Measurements from ENCODE around the gene RPS19.
"Not testable (repeated sequence)": the region's sequence is repeated elsewhere in the genome, so short reads cannot be mapped to it uniquely, and the experiment has no call there.

RPS19 gene

GRCh38 chr19:41910240-41910991, 50.4 kb downstream of the RPS19 start:
- no peak for DNase-seq (ENCODE audit: insufficient read length, low spot score)
- FAIRE-seq, result peak; percentile 64
- TF ChIP-seq TAF1 (IDR thresholded peaks at IDR 0.05; ENCODE audit: low read depth, low read length), result no peak
- TF ChIP-seq POLR2AphosphoS5 (IDR thresholded peaks at IDR 0.05; ENCODE audit: low read depth, low read length), result no peak; the same call in none of the 2 replicates
- TF ChIP-seq POU2F2 (IDR thresholded peaks at IDR 0.05; ENCODE audit: low read depth, low read length), result no peak

- DNase-seq (ENCODE audit: insufficient read length, low spot score) (no peak), FAIRE-seq (no peak)
- no peak for TF ChIP-seq SPI1 (IDR thresholded peaks at IDR 0.05; ENCODE audit: low read depth, low read length)
- TF ChIP-seq PAX5 (IDR thresholded peaks at IDR 0.05; ENCODE audit: insufficient read depth, low read length, severe bottlenecking), result no peak
- TF ChIP-seq POLR2A (IDR thresholded peaks at IDR 0.05; ENCODE audit: low read depth, low read length), result no peak
- TF ChIP-seq POU2F2 (IDR thresholded peaks at IDR 0.05; ENCODE audit: low read depth, low read length), result no peak
- no peak for TF ChIP-seq POLR2AphosphoS5 (IDR thresholded peaks at IDR 0.05; ENCODE audit: low read depth, low read length)
- TF ChIP-seq TAF1 (IDR thresholded peaks at IDR 0.05; ENCODE audit: low read depth, low read length), result no peak
Measured at GRCh38 chr19:41910992-41911888, 51.2 kb downstream of the RPS19 start.

- no peak for FAIRE-seq
- DNase-seq (ENCODE audit: insufficient read length, low spot score), result no peak
- 0 out of 2 replicates have a peak, but pooled peaks have one; percentile 24 for TF ChIP-seq POLR2A (IDR thresholded peaks at IDR 0.05; ENCODE audit: low read depth, low read length)
- no peak for TF ChIP-seq POU2F2 (IDR thresholded peaks at IDR 0.05; ENCODE audit: low read depth, low read length)
- TF ChIP-seq PAX5 (IDR thresholded peaks at IDR 0.05; ENCODE audit: insufficient read depth, low read length, severe bottlenecking), result no peak
- TF ChIP-seq POLR2AphosphoS5 (IDR thresholded peaks at IDR 0.05; ENCODE audit: low read depth, low read length), result peak; percentile 34; the same call in 1 of the 2 replicates
Measured at GRCh38 chr19:41911889-41912731, 52.1 kb downstream of the RPS19 start.

- FAIRE-seq, result no peak
- DNase-seq (ENCODE audit: insufficient read length, low spot score), result no peak
- TF ChIP-seq POLR2AphosphoS5 (IDR thresholded peaks at IDR 0.05; ENCODE audit: low read depth, low read length) (no peak), POLR2A (IDR thresholded peaks at IDR 0.05; ENCODE audit: low read depth, low read length) (no peak), TAF1 (IDR thresholded peaks at IDR 0.05; ENCODE audit: low read depth, low read length) (no peak)
Measured at GRCh38 chr19:41912899-41913537, 53.0 kb downstream of the RPS19 start.

GRCh38 chr19:41913538-41914423, 53.7 kb downstream of the RPS19 start:
- TF ChIP-seq SPI1 (IDR thresholded peaks at IDR 0.05; ENCODE audit: low read depth, low read length), result no peak
- TF ChIP-seq POLR2AphosphoS5 (IDR thresholded peaks at IDR 0.05; ENCODE audit: low read depth, low read length), result no peak
- no peak for TF ChIP-seq TAF1 (IDR thresholded peaks at IDR 0.05; ENCODE audit: low read depth, low read length)
- no peak for TF ChIP-seq PAX5 (IDR thresholded peaks at IDR 0.05; ENCODE audit: insufficient read depth, low read length, severe bottlenecking)
- no peak for TF ChIP-seq POU2F2 (IDR thresholded peaks at IDR 0.05; ENCODE audit: low read depth, low read length)
- no peak for TF ChIP-seq POLR2A (IDR thresholded peaks at IDR 0.05; ENCODE audit: low read depth, low read length)
- DNase-seq (ENCODE audit: insufficient read length, low spot score), result no peak
- no peak for FAIRE-seq

GRCh38 chr19:41914424-41914834, 54.4 kb downstream of the RPS19 start:
- not testable (repeated sequence) for DNase-seq (ENCODE audit: insufficient read length, low spot score)
- FAIRE-seq, result peak; percentile 73

- DNase-seq (ENCODE audit: insufficient read length, low spot score), result no peak
- TF ChIP-seq POLR2A (IDR thresholded peaks at IDR 0.05; ENCODE audit: low read depth, low read length), result no peak
- no peak for TF ChIP-seq POLR2AphosphoS5 (IDR thresholded peaks at IDR 0.05; ENCODE audit: low read depth, low read length)
- TF ChIP-seq PAX5 (IDR thresholded peaks at IDR 0.05; ENCODE audit: insufficient read depth, low read length, severe bottlenecking), result no peak
- no peak for TF ChIP-seq SPI1 (IDR thresholded peaks at IDR 0.05; ENCODE audit: low read depth, low read length)
- TF ChIP-seq POU2F2 (IDR thresholded peaks at IDR 0.05; ENCODE audit: low read depth, low read length), result no peak
- no peak for TF ChIP-seq TAF1 (IDR thresholded peaks at IDR 0.05; ENCODE audit: low read depth, low read length)
- FAIRE-seq, result no peak
Measured at GRCh38 chr19:41915021-41915775, 55.1 kb downstream of the RPS19 start.

Measured in GM12891 (cell line).